Measurements from ENCODE around the gene C1orf167. TPM values are rescaled to one million over a fixed set of nuclear protein-coding genes. Genes with fewer than 3 reads are reported as not detected.

Gene C1orf167
- total RNA-seq, 6 experiments from 2014 or later, result not detected

DNA sequence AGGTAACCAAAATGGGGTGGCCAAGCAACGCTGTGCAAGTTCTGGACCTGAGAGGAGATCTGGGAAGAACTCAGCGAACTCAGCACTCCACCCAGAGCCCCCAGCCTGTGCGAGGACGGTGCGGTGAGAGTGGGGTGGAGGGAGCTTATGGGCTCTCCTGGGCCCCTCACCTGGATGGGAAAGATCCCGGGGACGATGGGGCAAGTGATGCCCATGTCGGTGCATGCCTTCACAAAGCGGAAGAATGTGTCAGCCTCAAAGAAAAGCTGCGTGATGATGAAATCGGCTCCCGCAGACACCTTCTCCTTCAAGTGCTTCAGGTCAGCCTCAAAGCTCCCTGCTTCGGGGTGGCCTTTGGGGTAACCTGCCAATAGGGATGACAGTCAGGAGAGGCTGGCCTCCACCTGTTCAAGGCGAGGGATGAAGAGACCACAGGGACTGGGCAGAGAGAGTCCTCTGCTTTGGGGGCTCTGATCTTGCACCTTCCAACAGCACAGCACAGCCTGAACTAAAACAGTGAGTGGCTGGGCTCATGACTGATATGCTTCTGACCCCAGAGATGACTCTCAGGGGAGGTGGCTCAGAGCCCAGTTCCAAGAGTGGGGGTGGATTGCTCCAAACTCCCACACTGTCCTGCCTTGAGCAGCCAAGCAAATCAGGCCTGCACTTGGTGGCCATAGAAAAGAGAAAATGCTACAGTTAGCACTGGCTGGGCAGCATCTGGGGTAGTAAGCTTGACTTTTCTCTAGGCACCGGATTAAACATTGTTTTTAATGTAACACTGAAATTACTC is 34.2 kb downstream of the C1orf167 start:
- no peaks in the 10 kb centered on the region for H3K27me3 ChIP-seq
- ATAC-seq, result peak in 2 of 4 donors; percentile 7 to 22
- H3K4me1 ChIP-seq, result peaks cover 0 to 25% (median 5%) of the 10 kb centered on the region in 4 donors
- TF ChIP-seq CTCF (IDR thresholded peaks at IDR 0.05), result no peak
- no peak for TF ChIP-seq POLR2A (IDR thresholded peaks at IDR 0.05)
- no peak overlapping the region for H3K4me3 ChIP-seq
- H3K27ac ChIP-seq, result peak overlapping the region in 2 of 3 donors; percentile 26 to 30
- intact Hi-C loops (cut with DNase I), result no loop called here
- peak in 1 of 3 donors; percentile 11 for DNase-seq
- no peaks in the 10 kb centered on the region for H3K9me3 ChIP-seq
- WGBS (ENCODE audit: insufficient coverage, low coverage, low lambda C conversion rate, missing lambda C conversion rate), result 86% methylated on average over 1 of the region's 15 CpGs
- H3K36me3 ChIP-seq, result peaks cover 0 to 61% (median 24%) of the 10 kb centered on the region in 4 donors

- no peak for TF ChIP-seq CTCF (IDR thresholded peaks at IDR 0.05)
- no peak for TF ChIP-seq POLR2A (IDR thresholded peaks at IDR 0.05)
- Histone ChIP-seq H3K4me1 (peaks cover 0 to 12% (median 3%) of the 10 kb centered on the region in 4 donors), H3K27ac (peak overlapping the region; percentile 30 to 36 (median 31)), H3K36me3 (peaks cover 0 to 61% (median 21%) of the 10 kb centered on the region in 4 donors), H3K4me3 (no peak overlapping the region), H3K27me3 (no peaks in the 10 kb centered on the region), H3K9me3 (no peaks in the 10 kb centered on the region)
- WGBS (ENCODE audit: insufficient coverage, low coverage, low lambda C conversion rate, missing lambda C conversion rate), result 51% methylated on average over 6 of the region's 6 CpGs
- ATAC-seq (peak; percentile 52 to 73 (median 61)), DNase-seq (peak in 1 of 3 donors; percentile 70)
- intact Hi-C loops (cut with DNase I), result no loop called here
These were observed 35.7 kb downstream of the C1orf167 start for GRCh38 chr1:11797525-11798216.

- TF ChIP-seq POLR2A (IDR thresholded peaks at IDR 0.05) (no peak), CTCF (IDR thresholded peaks at IDR 0.05) (no peak)
These were observed 37.1 kb downstream of the C1orf167 start for GRCh38 chr1:11799099-11799498.

GRCh38 chr1:11799896-11800295 is 37.9 kb downstream of the C1orf167 start:
- 96% methylated on average over 3 of the region's 9 CpGs for WGBS (ENCODE audit: insufficient coverage, low coverage, low lambda C conversion rate, missing lambda C conversion rate)
- H3K4me1 ChIP-seq, result peaks cover 0 to 33% (median 13%) of the 10 kb centered on the region in 4 donors
- TF ChIP-seq POLR2A (IDR thresholded peaks at IDR 0.05), result no peak
- TF ChIP-seq CTCF (IDR thresholded peaks at IDR 0.05), result no peak
- intact Hi-C loops (cut with DNase I), result no loop called here
- H3K4me3 ChIP-seq, result no peak overlapping the region
- no peaks in the 10 kb centered on the region for H3K9me3 ChIP-seq
- H3K27me3 ChIP-seq, result no peaks in the 10 kb centered on the region
- ATAC-seq (no peak), DNase-seq (no peak)
- H3K36me3 ChIP-seq, result peaks cover 0 to 42% (median 13%) of the 10 kb centered on the region in 4 donors
- peak overlapping the region in 1 of 3 donors; percentile 16 for H3K27ac ChIP-seq

More at GRCh38 chr1:11799099-11799498, 37.1 kb downstream of the C1orf167 start:
- no peaks in the 10 kb centered on the region for H3K27me3 ChIP-seq
- intact Hi-C loops (cut with DNase I), result no loop called here
- H3K4me1 ChIP-seq, result peaks cover 0 to 25% (median 10%) of the 10 kb centered on the region in 4 donors
- 100% methylated on average over 2 of the region's 5 CpGs for WGBS (ENCODE audit: insufficient coverage, low coverage, low lambda C conversion rate, missing lambda C conversion rate)
- H3K9me3 ChIP-seq, result no peaks in the 10 kb centered on the region
- ATAC-seq (no peak), DNase-seq (no peak)
- peaks cover 0 to 50% (median 17%) of the 10 kb centered on the region in 4 donors for H3K36me3 ChIP-seq
- peak overlapping the region in 1 of 3 donors; percentile 29 for H3K27ac ChIP-seq
- no peak overlapping the region for H3K4me3 ChIP-seq
